HepG2 (cell line): ENCODE results near the gene MAGI1. TPM values are rescaled to one million over a fixed set of nuclear protein-coding genes. Genes with fewer than 3 reads are reported as not detected.
A peak's percentile ranks its signal among the peaks of the same experiment; 100 is the strongest.

Experiments
- BORCS8-MEF2B ChIP-seq: sonication (generic); formaldehyde crosslinking; IDR thresholded peaks from 2 replicates; pipeline ENCODE4 v1.8.0; 2022; ENCODE audit warnings: mild to moderate bottlenecking, missing genetic modification reagents
- BRD4 ChIP-seq: sonication (generic); formaldehyde crosslinking; IDR thresholded peaks from 2 replicates; pipeline ENCODE4 v1.4.0; 2020; ENCODE audit warnings: missing genetic modification reagents
- EHMT2 ChIP-seq: fragments of 200-600 bp; sonication (generic); IDR thresholded peaks from 2 replicates; pipeline ENCODE4 v1.7.0; 2017; ENCODE audit warnings: antibody characterized with exemption, low read depth, low read length, borderline replicate concordance
- GATA4 ChIP-seq: sonication (generic); IDR thresholded peaks from 2 replicates; pipeline ENCODE4 v1.6.1; 2016; ENCODE audit warnings: antibody characterized with exemption, low read depth, borderline replicate concordance
- KLF16 ChIP-seq, 2 experiments: sonication (generic) in 1 of 2; formaldehyde crosslinking in 1 of 2; IDR thresholded peaks; 2 replicates each; pipeline versions ENCODE4 v1.6.1 to v1.8.0; 2016 to 2023; ENCODE audit warnings: missing genetic modification reagents in 2 of 2, missing compliant biosample characterization in 1 of 2
- SIX1 ChIP-seq: sonication (generic); formaldehyde crosslinking; IDR thresholded peaks from 2 replicates; pipeline ENCODE4 v1.4.0; 2020; ENCODE audit warnings: missing genetic modification reagents, borderline replicate concordance
- ZNF510 ChIP-seq: sonication (generic); formaldehyde crosslinking; IDR thresholded peaks from 2 replicates; pipeline ENCODE4 v1.4.0; 2020; ENCODE audit warnings: low read depth, mild to moderate bottlenecking, missing genetic modification reagents
- polyA plus RNA-seq, 8 experiments: library from polyadenylated mRNA; depleted of rRNA in 3 of 8; stranded (reverse) in 7 of 8; unstranded in 1 of 8; fragments of >200 nt; fragmentation: Illumina TruSeq in 4 of 8; extraction: Trizol in 4 of 8; gene quantifications; 2 replicates each; pipeline versions ENCODE4 v1.2.1 to v1.2.3, GENCODE V29; 2011 to 2016; ENCODE audit warnings: low read depth in 4 of 8, missing spikeins in 1 of 8, mixed read lengths in 1 of 8; ENCODE audit not compliant: insufficient read depth in 1 of 8
- total RNA-seq, 5 experiments: library from RNA; depleted of rRNA; stranded (reverse); fragments of >200 nt; fragmentation: Illumina TruSeq; extraction: Trizol; gene quantifications; 2 replicates each; pipeline ENCODE4 v1.2.3, GENCODE V29; 2016; ENCODE audit warnings: low read depth in 1 of 5
- TF ChIP-seq, protein P1 (sequence below): sonication (generic); formaldehyde crosslinking; IDR thresholded peaks from 2 replicates; pipeline ENCODE4 v1.5.1; 2020; ENCODE audit warnings: missing genetic modification reagents, mild to moderate bottlenecking, borderline replicate concordance
- TF ChIP-seq, protein P2 (sequence below): IDR thresholded peaks from 2 replicates; pipeline ENCODE4 v1.6.1; 2012; ENCODE audit warnings: inconsistent platforms
- TF ChIP-seq, protein P3 (sequence below): fragments of 450-650 bp; IDR thresholded peaks from 2 replicates; pipeline ENCODE4 v1.6.1; 2016
- TF ChIP-seq, protein P4 (sequence below): sonication (generic); formaldehyde crosslinking; conservative IDR thresholded peaks from 2 replicates; pipeline ENCODE4 v1.4.0; 2020; ENCODE audit warnings: missing genetic modification reagents
- TF ChIP-seq, protein P5 (sequence below): IDR thresholded peaks from 2 replicates; pipeline ENCODE4 v1.6.1; 2016; ENCODE audit warnings: low read depth
- TF ChIP-seq, protein P6 (sequence below): sonication (generic); formaldehyde crosslinking; IDR thresholded peaks from 2 replicates; pipeline ENCODE4 v1.5.1; 2020; ENCODE audit warnings: mild to moderate bottlenecking, missing genetic modification reagents, moderate library complexity

The MAGI1 gene
- total and polyA plus RNA-seq, 2 of the 13 experiments (the other 11 are each of a cell fraction or from before 2014, with no cell fraction given), result 22.2 to 26.0 TPM

DNA sequence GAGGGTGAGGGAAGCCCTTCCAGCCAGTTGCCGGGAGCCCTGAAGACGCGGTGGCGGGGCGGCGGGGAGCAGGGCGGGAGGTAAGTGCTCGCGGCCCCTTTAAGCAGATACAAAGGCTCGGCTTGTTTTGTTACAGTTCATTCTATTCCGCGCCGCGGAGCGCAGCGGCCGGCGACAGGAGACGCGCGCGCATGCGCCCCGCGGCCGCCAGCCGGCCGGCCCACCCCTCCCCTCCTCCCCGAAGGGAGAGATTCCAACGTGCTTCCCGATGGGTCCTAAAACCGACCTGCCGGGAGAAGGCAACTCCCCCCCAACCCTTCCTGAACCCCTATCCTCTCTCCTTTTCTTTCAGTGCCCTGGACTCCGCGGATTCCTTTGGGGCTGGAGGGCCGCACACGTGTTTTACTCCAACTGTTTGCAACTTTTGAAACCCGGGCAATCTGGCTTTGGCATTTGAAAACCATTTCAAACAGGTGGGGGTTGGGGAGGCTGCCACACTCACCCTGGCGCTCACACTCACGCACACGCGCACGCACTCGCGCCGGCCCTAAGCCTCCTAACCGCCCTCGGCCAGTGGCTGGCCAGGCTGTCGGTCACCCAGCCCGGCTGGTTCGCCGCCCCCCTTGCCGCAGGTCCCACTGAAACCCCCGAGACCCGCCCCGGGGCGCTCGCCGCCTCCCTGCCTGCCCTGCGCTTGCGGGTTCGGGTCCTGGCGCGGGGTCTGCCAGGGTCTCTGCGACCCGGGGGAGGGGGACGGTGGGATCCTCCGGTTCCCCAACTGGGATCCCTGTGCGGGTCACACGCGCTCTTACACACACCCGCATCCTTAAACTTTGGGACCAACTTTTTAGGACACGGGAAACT lies at the start of gene MAGI1 (continued):
- TF ChIP-seq, protein P1, sequence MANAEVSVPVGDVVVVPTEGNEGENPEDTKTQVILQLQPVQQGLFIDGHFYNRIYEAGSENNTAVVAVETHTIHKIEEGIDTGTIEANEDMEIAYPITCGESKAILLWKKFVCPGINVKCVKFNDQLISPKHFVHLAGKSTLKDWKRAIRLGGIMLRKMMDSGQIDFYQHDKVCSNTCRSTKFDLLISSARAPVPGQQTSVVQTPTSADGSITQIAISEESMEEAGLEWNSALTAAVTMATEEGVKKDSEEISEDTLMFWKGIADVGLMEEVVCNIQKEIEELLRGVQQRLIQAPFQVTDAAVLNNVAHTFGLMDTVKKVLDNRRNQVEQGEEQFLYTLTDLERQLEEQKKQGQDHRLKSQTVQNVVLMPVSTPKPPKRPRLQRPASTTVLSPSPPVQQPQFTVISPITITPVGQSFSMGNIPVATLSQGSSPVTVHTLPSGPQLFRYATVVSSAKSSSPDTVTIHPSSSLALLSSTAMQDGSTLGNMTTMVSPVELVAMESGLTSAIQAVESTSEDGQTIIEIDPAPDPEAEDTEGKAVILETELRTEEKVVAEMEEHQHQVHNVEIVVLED (CRISPR knock-in tag), result peak; percentile 95
- TF ChIP-seq, protein P2, sequence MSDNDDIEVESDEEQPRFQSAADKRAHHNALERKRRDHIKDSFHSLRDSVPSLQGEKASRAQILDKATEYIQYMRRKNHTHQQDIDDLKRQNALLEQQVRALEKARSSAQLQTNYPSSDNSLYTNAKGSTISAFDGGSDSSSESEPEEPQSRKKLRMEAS, result no peak
- TF ChIP-seq, protein P3, sequence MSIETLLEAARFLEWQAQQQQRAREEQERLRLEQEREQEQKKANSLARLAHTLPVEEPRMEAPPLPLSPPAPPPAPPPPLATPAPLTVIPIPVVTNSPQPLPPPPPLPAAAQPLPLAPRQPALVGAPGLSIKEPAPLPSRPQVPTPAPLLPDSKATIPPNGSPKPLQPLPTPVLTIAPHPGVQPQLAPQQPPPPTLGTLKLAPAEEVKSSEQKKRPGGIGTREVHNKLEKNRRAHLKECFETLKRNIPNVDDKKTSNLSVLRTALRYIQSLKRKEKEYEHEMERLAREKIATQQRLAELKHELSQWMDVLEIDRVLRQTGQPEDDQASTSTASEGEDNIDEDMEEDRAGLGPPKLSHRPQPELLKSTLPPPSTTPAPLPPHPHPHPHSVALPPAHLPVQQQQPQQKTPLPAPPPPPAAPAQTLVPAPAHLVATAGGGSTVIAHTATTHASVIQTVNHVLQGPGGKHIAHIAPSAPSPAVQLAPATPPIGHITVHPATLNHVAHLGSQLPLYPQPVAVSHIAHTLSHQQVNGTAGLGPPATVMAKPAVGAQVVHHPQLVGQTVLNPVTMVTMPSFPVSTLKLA, result peak; percentile 35; the same call in 1 of the 2 replicates
- TF ChIP-seq BORCS8-MEF2B (CRISPR knock-in tag), result peak; percentile 70; the same call in 1 of the 2 replicates
- TF ChIP-seq BRD4 (CRISPR knock-in tag), result no peak
- TF ChIP-seq, protein P4, sequence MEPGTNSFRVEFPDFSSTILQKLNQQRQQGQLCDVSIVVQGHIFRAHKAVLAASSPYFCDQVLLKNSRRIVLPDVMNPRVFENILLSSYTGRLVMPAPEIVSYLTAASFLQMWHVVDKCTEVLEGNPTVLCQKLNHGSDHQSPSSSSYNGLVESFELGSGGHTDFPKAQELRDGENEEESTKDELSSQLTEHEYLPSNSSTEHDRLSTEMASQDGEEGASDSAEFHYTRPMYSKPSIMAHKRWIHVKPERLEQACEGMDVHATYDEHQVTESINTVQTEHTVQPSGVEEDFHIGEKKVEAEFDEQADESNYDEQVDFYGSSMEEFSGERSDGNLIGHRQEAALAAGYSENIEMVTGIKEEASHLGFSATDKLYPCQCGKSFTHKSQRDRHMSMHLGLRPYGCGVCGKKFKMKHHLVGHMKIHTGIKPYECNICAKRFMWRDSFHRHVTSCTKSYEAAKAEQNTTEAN (CRISPR knock-in tag), result peak; percentile 99
- TF ChIP-seq, protein P5, sequence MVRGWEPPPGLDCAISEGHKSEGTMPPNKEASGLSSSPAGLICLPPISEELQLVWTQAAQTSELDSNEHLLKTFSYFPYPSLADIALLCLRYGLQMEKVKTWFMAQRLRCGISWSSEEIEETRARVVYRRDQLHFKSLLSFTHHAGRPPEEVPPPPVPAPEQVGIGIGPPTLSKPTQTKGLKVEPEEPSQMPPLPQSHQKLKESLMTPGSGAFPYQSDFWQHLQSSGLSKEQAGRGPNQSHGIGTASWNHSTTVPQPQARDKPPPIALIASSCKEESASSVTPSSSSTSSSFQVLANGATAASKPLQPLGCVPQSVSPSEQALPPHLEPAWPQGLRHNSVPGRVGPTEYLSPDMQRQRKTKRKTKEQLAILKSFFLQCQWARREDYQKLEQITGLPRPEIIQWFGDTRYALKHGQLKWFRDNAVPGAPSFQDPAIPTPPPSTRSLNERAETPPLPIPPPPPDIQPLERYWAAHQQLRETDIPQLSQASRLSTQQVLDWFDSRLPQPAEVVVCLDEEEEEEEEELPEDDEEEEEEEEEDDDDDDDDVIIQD, result 0 out of 2 replicates have a peak, but pooled peaks have one; percentile 28
- no peak; the same call in 1 of the 2 replicates for TF ChIP-seq SIX1 (CRISPR knock-in tag)
- TF ChIP-seq EHMT2, result no peak
- TF ChIP-seq, protein P6, sequence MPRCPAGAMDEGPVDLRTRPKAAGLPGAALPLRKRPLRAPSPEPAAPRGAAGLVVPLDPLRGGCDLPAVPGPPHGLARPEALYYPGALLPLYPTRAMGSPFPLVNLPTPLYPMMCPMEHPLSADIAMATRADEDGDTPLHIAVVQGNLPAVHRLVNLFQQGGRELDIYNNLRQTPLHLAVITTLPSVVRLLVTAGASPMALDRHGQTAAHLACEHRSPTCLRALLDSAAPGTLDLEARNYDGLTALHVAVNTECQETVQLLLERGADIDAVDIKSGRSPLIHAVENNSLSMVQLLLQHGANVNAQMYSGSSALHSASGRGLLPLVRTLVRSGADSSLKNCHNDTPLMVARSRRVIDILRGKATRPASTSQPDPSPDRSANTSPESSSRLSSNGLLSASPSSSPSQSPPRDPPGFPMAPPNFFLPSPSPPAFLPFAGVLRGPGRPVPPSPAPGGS (CRISPR knock-in tag), result peak; percentile 25; the same call in 1 of the 2 replicates
- TF ChIP-seq ZNF510 (CRISPR knock-in tag), result 0 out of 2 replicates have a peak, but pooled peaks have one; percentile 23
- TF ChIP-seq KLF16 (CRISPR knock-in tag; IDR thresholded peaks at IDR 0.05), result peak in 1 of 2 experiments; percentile 70; a peak in 1 of 4 replicates
- TF ChIP-seq GATA4, result no peak
